ENCODE results near the gene MYBPC2.

The MYBPC2 gene

GRCh38 chr19:50414864-50415660 is 17.6 kb upstream of the MYBPC2 start:
- peak; percentile 93 for TF ChIP-seq CTCF (IDR thresholded peaks at IDR 0.05)
- TF ChIP-seq ZFX (IDR thresholded peaks at IDR 0.05; ENCODE audit: borderline replicate concordance), result no peak
- no peak overlapping the region for H3K27ac ChIP-seq

GRCh38 chr19:50415661-50416033 is 17.0 kb upstream of the MYBPC2 start:
- no peak overlapping the region for H3K27ac ChIP-seq
- TF ChIP-seq CTCF (IDR thresholded peaks at IDR 0.05), result no peak
- no peak for TF ChIP-seq ZFX (IDR thresholded peaks at IDR 0.05; ENCODE audit: borderline replicate concordance)

- no peak overlapping the region for H3K27ac ChIP-seq
- TF ChIP-seq CTCF (IDR thresholded peaks at IDR 0.05) (no peak), ZFX (IDR thresholded peaks at IDR 0.05; ENCODE audit: borderline replicate concordance) (no peak)
Measured at GRCh38 chr19:50416034-50416977, 16.4 kb upstream of the MYBPC2 start.

- H3K27ac ChIP-seq, result no peak overlapping the region
- TF ChIP-seq CTCF (IDR thresholded peaks at IDR 0.05) (no peak), ZFX (IDR thresholded peaks at IDR 0.05; ENCODE audit: borderline replicate concordance) (no peak)
Measured at GRCh38 chr19:50417111-50418081, 15.3 kb upstream of the MYBPC2 start.

GRCh38 chr19:50418176-50419021 is 14.3 kb upstream of the MYBPC2 start, which contains the start of gene SPIB:
TSS of gene SPIB (plus strand) at chr19:50418938. CDS start at chr19:50418963, 25 bp downstream.
- TF ChIP-seq ZFX (IDR thresholded peaks at IDR 0.05; ENCODE audit: borderline replicate concordance) (no peak), CTCF (IDR thresholded peaks at IDR 0.05) (no peak)
- H3K27ac ChIP-seq, result no peak within 1 kb of the TSS

- TF ChIP-seq ZFX (IDR thresholded peaks at IDR 0.05; ENCODE audit: borderline replicate concordance) (no peak), CTCF (IDR thresholded peaks at IDR 0.05) (no peak)
- no peak overlapping the region for H3K27ac ChIP-seq
Measured at GRCh38 chr19:50419022-50419579, 13.6 kb upstream of the MYBPC2 start.

All from 22Rv1 (cell line).